B cell (primary cell): ENCODE data around the gene FARP1. TPM values are rescaled to one million over a fixed set of nuclear protein-coding genes. Genes with fewer than 3 reads are reported as not detected.

Experiments
- ATAC-seq: fragments of 200-7000 bp; cut with Tn5 transposase; one replicate; pipeline ENCODE4 v1.10.0; 2021; ENCODE audit warnings: low read depth, mild to moderate bottlenecking, moderate number of reproducible peaks, moderate library complexity
- CTCF ChIA-PET: fragments of 350-600 bp; sonication (Branson Sonifier 250); formaldehyde crosslinking; loops from one replicate; lab custom pipeline; 2021; ENCODE audit warnings: antibody characterized with exemption, inconsistent platforms; lab: Charles Lee
- POLR2A ChIA-PET: fragments of 350-600 bp; sonication (Branson Sonifier 250); formaldehyde crosslinking; loops from one replicate; lab custom pipeline; 2021; ENCODE audit warnings: antibody characterized with exemption; lab: Charles Lee
- DNase-seq: peaks from one replicate; pipeline ENCODE4 v3.0.0; 2013
- H2AFZ ChIP-seq: 2 replicates; pipeline ENCODE4 v1.6.1; 2012; ENCODE audit warnings: mild to moderate bottlenecking, low read depth, low read length; ENCODE audit not compliant: insufficient read depth, poor library complexity, severe bottlenecking
- H3K27ac ChIP-seq, 2 donors: 1 replicate in 1 of 2; 2 replicates in 1 of 2; pipeline ENCODE4 v1.5.1; 2012 to 2013; ENCODE audit warnings: low read length in 2 of 2, mild to moderate bottlenecking in 2 of 2, moderate library complexity in 1 of 2
- H3K27me3 ChIP-seq, 4 experiments: fragments of 200-600 bp in 1 of 4; sonication (generic) in 1 of 4; replicated peaks in 1 of 4; 1 replicate in 2 of 4; 2 replicates in 2 of 4; pipeline versions ENCODE4 v1.6.1 to v1.7.0; 2013 to 2016; ENCODE audit warnings: low read length in 3 of 4, mild to moderate bottlenecking in 2 of 4, mixed read lengths in 1 of 4, moderate library complexity in 1 of 4; ENCODE audit not compliant: insufficient read depth in 4 of 4, control insufficient read depth in 3 of 4; ENCODE audit errors: control extremely low read depth in 1 of 4
- H3K36me3 ChIP-seq, 2 experiments: replicated peaks in 1 of 2; 1 replicate in 1 of 2; 2 replicates in 1 of 2; pipeline versions ENCODE4 v1.6.1 to v1.7.1; 2013; ENCODE audit warnings: low read length in 1 of 2; ENCODE audit not compliant: insufficient read depth in 2 of 2, control insufficient read depth in 1 of 2; ENCODE audit errors: control extremely low read depth in 1 of 2, extremely low read depth in 1 of 2
- H3K4me1 ChIP-seq, 2 donors: fragments of 200-600 bp in 1 of 2; sonication (generic) in 1 of 2; 1 replicate in 1 of 2; 2 replicates in 1 of 2; pipeline versions ENCODE4 v1.5.1 to v1.6.1; 2013 to 2017; ENCODE audit warnings: low read length in 2 of 2; ENCODE audit not compliant: control insufficient read depth in 2 of 2, insufficient read depth in 2 of 2
- H3K4me2 ChIP-seq: replicated peaks from 2 replicates; pipeline ENCODE3; 2012; ENCODE audit warnings: mild to moderate bottlenecking, low read depth, low read length; ENCODE audit not compliant: poor library complexity, severe bottlenecking
- H3K4me3 ChIP-seq, 5 experiments: fragments of 200-600 bp in 1 of 5; sonication (generic) in 1 of 5; 1 replicate in 3 of 5; 2 replicates in 2 of 5; pipeline versions ENCODE4 v1.5.1 to v1.7.0; 2011 to 2016; ENCODE audit warnings: low read length in 4 of 5, mild to moderate bottlenecking in 4 of 5, low read depth in 2 of 5, control low read depth in 1 of 5, moderate library complexity in 1 of 5; ENCODE audit not compliant: insufficient read depth in 1 of 5; ENCODE audit errors: control extremely low read depth in 1 of 5, extremely low read depth in 1 of 5
- H3K79me2 ChIP-seq: fragments of 200-600 bp; sonication (generic); one replicate; pipeline ENCODE4 v1.6.0; 2016; ENCODE audit warnings: low read length; ENCODE audit not compliant: control insufficient read depth, insufficient read depth
- H3K9ac ChIP-seq: fragments of 200-600 bp; sonication (generic); 2 replicates; pipeline ENCODE4 v1.6.1; 2017; ENCODE audit warnings: mild to moderate bottlenecking, low read length, moderate library complexity
- H3K9me3 ChIP-seq, 3 donors: one replicate each; pipeline versions ENCODE4 v1.6.1 to v1.7.1; 2013; ENCODE audit warnings: low read length in 2 of 3; ENCODE audit not compliant: control insufficient read depth in 2 of 3, insufficient read depth in 1 of 3; ENCODE audit errors: control extremely low read depth in 1 of 3
- H4K20me1 ChIP-seq: 2 replicates; pipeline ENCODE4 v1.6.0; 2012; ENCODE audit warnings: mild to moderate bottlenecking, low read length; ENCODE audit not compliant: insufficient read depth, control insufficient read depth, poor library complexity, severe bottlenecking
- H3K27ac Mint-ChIP-seq: one replicate; pipeline ENCODE4 v1.8.0; 2021; ENCODE audit warnings: mixed read lengths
- H3K27me3 Mint-ChIP-seq: one replicate; pipeline ENCODE4 v1.8.0; 2021; ENCODE audit warnings: mixed read lengths
- H3K4me1 Mint-ChIP-seq: one replicate; pipeline ENCODE4 v1.8.0; 2021; ENCODE audit warnings: mixed read lengths
- H3K4me3 Mint-ChIP-seq: one replicate; pipeline ENCODE4 v1.8.0; 2021; ENCODE audit warnings: mixed read lengths
- H3K9me3 Mint-ChIP-seq: one replicate; pipeline ENCODE4 v1.8.0; 2022; ENCODE audit warnings: mixed read lengths; ENCODE audit not compliant: insufficient read depth
- CTCF ChIP-seq: fragments of 200-600 bp; IDR thresholded peaks from one replicate; pipeline ENCODE4 v1.8.0; 2022; ENCODE audit warnings: antibody characterized with exemption, mild to moderate bottlenecking
- EZH2 ChIP-seq: IDR thresholded peaks from 2 replicates; pipeline ENCODE4 v1.6.1; 2012; ENCODE audit warnings: borderline replicate concordance, low read depth, mild to moderate bottlenecking, moderate library complexity, low read length; ENCODE audit not compliant: insufficient read depth, poor library complexity, severe bottlenecking
- WGBS: methylation state at CpG from one replicate; pipeline ENCODE4 v1.1.5; 2013; ENCODE audit warnings: missing lambda C conversion rate; ENCODE audit not compliant: insufficient coverage; 5-methylcytosine and 5-hydroxymethylcytosine counted together
- intact Hi-C: fragments of 100-400 bp; cut with micrococcal nuclease; formaldehyde crosslinking; loops from one replicate; pipeline ENCODE4 v1.10.0; 2022
- polyA plus RNA-seq: library from polyadenylated mRNA; depleted of rRNA; stranded (reverse); fragments of >200 nt; gene quantifications from 2 replicates; pipeline ENCODE4 v1.2.3, GENCODE V29; 2012
- total RNA-seq, 2 donors: library from RNA; stranded (reverse); fragments of 120-200 nt in 1 of 2; gene quantifications; 1 replicate in 1 of 2; 2 replicates in 1 of 2; pipeline versions ENCODE4 v1.2.3 to v1.2.4, GENCODE V29; 2013 to 2022

FARP1 gene
- total and polyA plus RNA-seq, 2 donors (not counting 1 experiment from before 2014, with no cell fraction given), result 0.15 to 1.5 TPM

GRCh38 chr13:98494769-98495168, 351.9 kb downstream of the FARP1 start:
- DNase-seq (no peak), ATAC-seq (no peak)
- Histone ChIP-seq H3K4me1 (peaks cover 10 to 14% of the 10 kb centered on the region in 2 donors), H2AFZ (no peak overlapping the region), H4K20me1 (peaks cover 92% of the 10 kb centered on the region), H3K9me3 (no peaks in the 10 kb centered on the region), H3K27me3 (no peaks in the 10 kb centered on the region), H3K36me3 (peaks cover 5 to 29% of the 10 kb centered on the region in 2 experiments), H3K27ac (no peak overlapping the region), H3K79me2 (peaks cover 97% of the 10 kb centered on the region), H3K4me3 (no peak overlapping the region), H3K9ac (no peak overlapping the region), H3K4me2 (no peak overlapping the region)
- Mint-ChIP-seq H3K27me3 (no peaks in the 10 kb centered on the region), H3K4me3 (no peak overlapping the region), H3K9me3 (no peaks in the 10 kb centered on the region), H3K4me1 (peaks cover 61% of the 10 kb centered on the region), H3K27ac (peak overlapping the region; percentile 63)
- TF ChIP-seq CTCF, result no peak
- no peak for TF ChIP-seq EZH2
- 95% methylated on average over 11 of the region's 13 CpGs for WGBS
- CTCF ChIA-PET, result interaction anchor here (1.0 to 1.3 kb wide), 3 partner anchors 10 to 159 kb away, joined by 3 to 4 read pairs (median 4); no protein-coding TSS in a partner anchor
- intact Hi-C loops, result no loop called here
- POLR2A ChIA-PET, result no interaction called here

GRCh38 chr13:98495627-98496478, 353.0 kb downstream of the FARP1 start:
- no peaks in the 10 kb centered on the region for H3K9me3 Mint-ChIP-seq
- no peak overlapping the region for H3K9ac ChIP-seq
- H3K79me2 ChIP-seq, result peaks cover 97% of the 10 kb centered on the region

More at GRCh38 chr13:98495627-98496478, 353.0 kb downstream of the FARP1 start:
- POLR2A ChIA-PET, result no interaction called here
- intact Hi-C loops, result no loop called here
- Histone ChIP-seq H3K27ac (no peak overlapping the region), H3K9me3 (no peaks in the 10 kb centered on the region), H3K36me3 (peaks cover 5 to 30% of the 10 kb centered on the region in 2 experiments), H3K4me2 (no peak overlapping the region), H3K4me1 (peaks cover 7 to 10% of the 10 kb centered on the region in 2 donors), H3K4me3 (no peak overlapping the region), H2AFZ (no peak overlapping the region), H4K20me1 (peaks cover 90% of the 10 kb centered on the region), H3K27me3 (no peaks in the 10 kb centered on the region)
- ATAC-seq (no peak), DNase-seq (no peak)
- 94% methylated on average over 11 of the region's 15 CpGs for WGBS
- Mint-ChIP-seq H3K27ac (no peak overlapping the region), H3K4me1 (peaks cover 59% of the 10 kb centered on the region), H3K27me3 (no peaks in the 10 kb centered on the region), H3K4me3 (no peak overlapping the region)
- no peak for TF ChIP-seq CTCF
- no peak for TF ChIP-seq EZH2
- CTCF ChIA-PET, result interaction anchor here (1.3 kb wide), 1 partner anchor 29 kb away, joined by 4 read pairs; no protein-coding TSS in a partner anchor
